GM23338 (cell line): Measurements from ENCODE around the gene ADAT2. TPM values are rescaled to one million over a fixed set of nuclear protein-coding genes. Genes with fewer than 3 reads are reported as not detected.

Experiments
- ATAC-seq: fragments of 200-7000 bp; cut with Tn5 transposase; 3 replicates; pipeline ENCODE4 v1.9.1; 2020
- DNase-seq: peaks from one replicate; pipeline ENCODE4 v3.0.0-alpha.2; 2015; ENCODE audit warnings: low spot score
- H2AFZ ChIP-seq: fragments of 200-600 bp; sonication (generic); 2 replicates; pipeline ENCODE4 v1.8.0; 2016; ENCODE audit warnings: antibody characterized with exemption, mild to moderate bottlenecking, moderate library complexity
- H3F3A ChIP-seq: fragments of 200-600 bp; sonication (generic); replicated peaks from 2 replicates; pipeline ENCODE4 v1.8.0; 2017; ENCODE audit warnings: antibody characterized with exemption, mixed run types, low read depth
- H3K27ac ChIP-seq: fragments of 200-600 bp; sonication (generic); 2 replicates; pipeline ENCODE4 v1.6.1; 2016; ENCODE audit warnings: low read depth
- H3K27me3 ChIP-seq: fragments of 200-600 bp; sonication (generic); 2 replicates; pipeline ENCODE4 v1.8.0; 2016; ENCODE audit warnings: mild to moderate bottlenecking, mixed run types, moderate library complexity; ENCODE audit not compliant: insufficient read depth
- H3K36me3 ChIP-seq: fragments of 200-600 bp; sonication (generic); 2 replicates; pipeline ENCODE4 v1.8.0; 2016; ENCODE audit warnings: mild to moderate bottlenecking; ENCODE audit not compliant: insufficient read depth
- H3K4me1 ChIP-seq: fragments of 200-600 bp; sonication (generic); 2 replicates; pipeline ENCODE4 v1.8.0; 2016; ENCODE audit warnings: mild to moderate bottlenecking, moderate library complexity; ENCODE audit not compliant: insufficient read depth
- H3K4me2 ChIP-seq: fragments of 200-600 bp; sonication (generic); 2 replicates; pipeline ENCODE4 v1.7.1; 2017; ENCODE audit warnings: mixed run types
- H3K4me3 ChIP-seq: fragments of 200-600 bp; sonication (generic); 2 replicates; pipeline ENCODE4 v1.6.1; 2016; ENCODE audit warnings: mixed run types
- H3K79me2 ChIP-seq: fragments of 200-600 bp; sonication (generic); replicated peaks from 2 replicates; pipeline ENCODE4 v1.8.0; 2017; ENCODE audit warnings: mild to moderate bottlenecking; ENCODE audit not compliant: insufficient read depth
- H3K9me2 ChIP-seq: fragments of 200-600 bp; sonication (generic); 2 replicates; pipeline ENCODE4 v1.8.0; 2017; ENCODE audit not compliant: insufficient read depth
- H4K20me1 ChIP-seq: fragments of 200-600 bp; sonication (generic); replicated peaks from 2 replicates; pipeline ENCODE4 v1.8.0; 2017; ENCODE audit warnings: mild to moderate bottlenecking; ENCODE audit not compliant: insufficient read depth
- H3K27ac Mint-ChIP-seq: 2 replicates; pipeline ENCODE4 v1.8.0; 2020; ENCODE audit warnings: inconsistent platforms, mild to moderate bottlenecking, moderate library complexity, mixed read lengths
- H3K27me3 Mint-ChIP-seq: 3 replicates; pipeline ENCODE4 v1.8.0; 2022; ENCODE audit warnings: low read depth, mild to moderate bottlenecking, moderate library complexity, mixed read lengths, inconsistent platforms; ENCODE audit not compliant: insufficient read depth, poor library complexity
- H3K36me3 Mint-ChIP-seq: 3 replicates; pipeline ENCODE4 v1.8.0; 2021; ENCODE audit warnings: low read depth, mild to moderate bottlenecking, inconsistent platforms, moderate library complexity, mixed read lengths
- H3K4me1 Mint-ChIP-seq: 3 replicates; pipeline ENCODE4 v1.8.0; 2020; ENCODE audit warnings: mild to moderate bottlenecking, inconsistent platforms, mixed read lengths
- H3K4me3 Mint-ChIP-seq: 3 replicates; pipeline ENCODE4 v1.8.0; 2021; ENCODE audit warnings: moderate library complexity, mild to moderate bottlenecking, inconsistent platforms, mixed read lengths
- H3K9me3 Mint-ChIP-seq: 3 replicates; pipeline ENCODE4 v1.8.0; 2020; ENCODE audit warnings: moderate library complexity, mild to moderate bottlenecking, inconsistent platforms, mixed read lengths
- EZH2phosphoT487 ChIP-seq: fragments of 200-600 bp; sonication (generic); IDR thresholded peaks from one replicate; pipeline ENCODE4 v1.8.1; 2018; ENCODE audit warnings: antibody characterized with exemption; ENCODE audit not compliant: unreplicated experiment
- NANOG ChIP-seq: IDR thresholded peaks from 2 replicates; pipeline ENCODE4 v1.6.1; 2016; ENCODE audit warnings: antibody characterized with exemption, borderline replicate concordance
- POLR2AphosphoS5 ChIP-seq: IDR thresholded peaks from 2 replicates; pipeline ENCODE4 v1.6.1; 2016; ENCODE audit warnings: antibody characterized with exemption, low read depth
- ZNF114 ChIP-seq: fragments of 250-450 bp; sonication (Bioruptor Pico); IDR thresholded peaks from 2 replicates; pipeline ENCODE4 v1.5.0; 2020; ENCODE audit warnings: mild to moderate bottlenecking, moderate library complexity
- ZNF331 ChIP-seq: fragments of 250-450 bp; sonication (Bioruptor Pico); IDR thresholded peaks from 2 replicates; pipeline ENCODE4 v1.5.0; 2020; ENCODE audit warnings: low read depth, mild to moderate bottlenecking, moderate library complexity
- polyA plus RNA-seq: library from polyadenylated mRNA; unstranded; fragments of >200 nt; fragmentation: Nextera tagmentation; extraction: Ambion mirVana; gene quantifications from 2 replicates; pipeline ENCODE4 v1.2.1, GENCODE V29; 2016
- total RNA-seq: library from RNA; depleted of rRNA; stranded (reverse); fragments of >200 nt; shearing (Covaris generic); gene quantifications from 2 replicates; pipeline ENCODE4 v1.2.3, GENCODE V29; 2014
- TF ChIP-seq, protein P1 (sequence below): IDR thresholded peaks from 2 replicates; pipeline ENCODE4 v1.6.1; 2016; ENCODE audit warnings: antibody characterized with exemption
- TF ChIP-seq, protein P2 (sequence below), 2 experiments: fragments of 200-600 bp in 1 of 2; sonication (generic) in 1 of 2; conservative IDR thresholded peaks; 2 replicates each; pipeline versions ENCODE4 v1.5.1 to v1.6.1; 2016 to 2017; ENCODE audit warnings: antibody characterized with exemption in 2 of 2, low read depth in 2 of 2, mild to moderate bottlenecking in 2 of 2, moderate library complexity in 1 of 2
- TF ChIP-seq, protein P3 (sequence below): IDR thresholded peaks from one replicate; pipeline ENCODE4 v1.6.1; 2018; ENCODE audit warnings: antibody characterized with exemption; ENCODE audit not compliant: unreplicated experiment

ADAT2 gene
- total and polyA plus RNA-seq, 2 experiments from 2014 or later: 7.4 to 13.7 TPM

DNA sequence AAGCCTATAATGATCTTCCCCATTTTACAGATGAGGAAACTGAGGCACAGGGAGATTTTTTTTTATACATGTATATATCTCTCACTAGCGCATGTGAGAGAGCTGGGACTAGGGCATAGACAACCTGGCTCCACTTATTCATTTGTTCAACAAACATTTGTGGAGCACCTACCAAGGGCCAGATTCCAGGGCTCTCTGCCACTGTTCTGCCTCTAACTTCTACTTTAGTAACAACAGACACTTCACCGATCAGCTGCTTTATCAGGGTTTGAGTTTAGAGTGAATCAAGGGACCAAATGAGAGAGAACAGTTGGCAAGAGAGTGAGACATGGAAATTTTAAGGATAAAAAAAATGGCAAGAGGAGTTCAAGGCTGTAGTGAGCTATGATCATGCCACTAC is 7.4 kb downstream of the ADAT2 start (continued):
- TF ChIP-seq, protein P1, sequence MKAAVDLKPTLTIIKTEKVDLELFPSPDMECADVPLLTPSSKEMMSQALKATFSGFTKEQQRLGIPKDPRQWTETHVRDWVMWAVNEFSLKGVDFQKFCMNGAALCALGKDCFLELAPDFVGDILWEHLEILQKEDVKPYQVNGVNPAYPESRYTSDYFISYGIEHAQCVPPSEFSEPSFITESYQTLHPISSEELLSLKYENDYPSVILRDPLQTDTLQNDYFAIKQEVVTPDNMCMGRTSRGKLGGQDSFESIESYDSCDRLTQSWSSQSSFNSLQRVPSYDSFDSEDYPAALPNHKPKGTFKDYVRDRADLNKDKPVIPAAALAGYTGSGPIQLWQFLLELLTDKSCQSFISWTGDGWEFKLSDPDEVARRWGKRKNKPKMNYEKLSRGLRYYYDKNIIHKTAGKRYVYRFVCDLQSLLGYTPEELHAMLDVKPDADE: no peak
- TF ChIP-seq POLR2AphosphoS5 (no peak), NANOG (no peak)

- Mint-ChIP-seq H3K36me3 (peaks cover 25% of the 10 kb centered on the region), H3K27me3 (no peaks in the 10 kb centered on the region), H3K4me3 (no peak overlapping the region), H3K27ac (no peak overlapping the region), H3K4me1 (peaks cover 10% of the 10 kb centered on the region), H3K9me3 (no peaks in the 10 kb centered on the region)
- no peaks in the 10 kb centered on the region; the same call in 1 of the 2 replicates for H4K20me1 ChIP-seq
- H3K4me2 ChIP-seq: no peak overlapping the region
- H3K9me2 ChIP-seq: no peaks in the 10 kb centered on the region
- DNase-seq (no peak), ATAC-seq (no peak)
- no peaks in the 10 kb centered on the region for H3K27me3 ChIP-seq
- H3K27ac ChIP-seq: no peak overlapping the region
- TF ChIP-seq POLR2AphosphoS5 (no peak), ZNF114 (no peak)
- peaks cover 6% of the 10 kb centered on the region; the same call in 1 of the 2 replicates for H3K36me3 ChIP-seq
- no peak overlapping the region for H2AFZ ChIP-seq
- H3F3A ChIP-seq: no peaks in the 10 kb centered on the region
- peaks cover 8% of the 10 kb centered on the region; the same call in 1 of the 2 replicates for H3K4me1 ChIP-seq
- H3K4me3 ChIP-seq: no peak overlapping the region
- H3K79me2 ChIP-seq: peaks cover 24% of the 10 kb centered on the region
Observed at GRCh38 chr6:143441680-143442545, 8.6 kb downstream of the ADAT2 start.

GRCh38 chr6:143441010-143441409 is 9.5 kb downstream of the ADAT2 start:
- Histone ChIP-seq H3K36me3 (peaks cover 6% of the 10 kb centered on the region; the same call in 1 of the 2 replicates), H3K27me3 (no peaks in the 10 kb centered on the region), H3F3A (no peaks in the 10 kb centered on the region), H3K79me2 (peaks cover 17% of the 10 kb centered on the region), H3K9me2 (no peaks in the 10 kb centered on the region), H4K20me1 (no peaks in the 10 kb centered on the region; the same call in 1 of the 2 replicates), H3K4me1 (peaks cover 8% of the 10 kb centered on the region; the same call in 1 of the 2 replicates), H3K4me2 (no peak overlapping the region), H2AFZ (no peak overlapping the region), H3K27ac (no peak overlapping the region), H3K4me3 (no peak overlapping the region)
- Mint-ChIP-seq H3K4me3 (no peak overlapping the region), H3K4me1 (peaks cover 10% of the 10 kb centered on the region), H3K36me3 (peaks cover 30% of the 10 kb centered on the region), H3K9me3 (no peaks in the 10 kb centered on the region), H3K27ac (no peak overlapping the region), H3K27me3 (no peaks in the 10 kb centered on the region)
- DNase-seq (no peak), ATAC-seq (no peak)
- TF ChIP-seq EZH2phosphoT487: no peak
- TF ChIP-seq ZNF331: no peak

- Histone ChIP-seq H3K27me3 (no peaks in the 10 kb centered on the region), H4K20me1 (peaks cover 2% of the 10 kb centered on the region; the same call in 1 of the 2 replicates), H3K9me2 (no peaks in the 10 kb centered on the region), H3K27ac (no peak overlapping the region), H3K4me1 (no peaks in the 10 kb centered on the region), H3K4me2 (no peak overlapping the region), H3F3A (no peaks in the 10 kb centered on the region), H3K36me3 (no peaks in the 10 kb centered on the region; the same call in 1 of the 2 replicates), H3K4me3 (no peak overlapping the region), H2AFZ (no peak overlapping the region), H3K79me2 (no peaks in the 10 kb centered on the region)
- Mint-ChIP-seq H3K27me3 (no peaks in the 10 kb centered on the region), H3K27ac (no peak overlapping the region), H3K36me3 (peaks cover 14% of the 10 kb centered on the region), H3K4me1 (no peaks in the 10 kb centered on the region), H3K9me3 (no peaks in the 10 kb centered on the region), H3K4me3 (no peak overlapping the region)
- ATAC-seq (no peak), DNase-seq (no peak)
- TF ChIP-seq, protein P2, sequence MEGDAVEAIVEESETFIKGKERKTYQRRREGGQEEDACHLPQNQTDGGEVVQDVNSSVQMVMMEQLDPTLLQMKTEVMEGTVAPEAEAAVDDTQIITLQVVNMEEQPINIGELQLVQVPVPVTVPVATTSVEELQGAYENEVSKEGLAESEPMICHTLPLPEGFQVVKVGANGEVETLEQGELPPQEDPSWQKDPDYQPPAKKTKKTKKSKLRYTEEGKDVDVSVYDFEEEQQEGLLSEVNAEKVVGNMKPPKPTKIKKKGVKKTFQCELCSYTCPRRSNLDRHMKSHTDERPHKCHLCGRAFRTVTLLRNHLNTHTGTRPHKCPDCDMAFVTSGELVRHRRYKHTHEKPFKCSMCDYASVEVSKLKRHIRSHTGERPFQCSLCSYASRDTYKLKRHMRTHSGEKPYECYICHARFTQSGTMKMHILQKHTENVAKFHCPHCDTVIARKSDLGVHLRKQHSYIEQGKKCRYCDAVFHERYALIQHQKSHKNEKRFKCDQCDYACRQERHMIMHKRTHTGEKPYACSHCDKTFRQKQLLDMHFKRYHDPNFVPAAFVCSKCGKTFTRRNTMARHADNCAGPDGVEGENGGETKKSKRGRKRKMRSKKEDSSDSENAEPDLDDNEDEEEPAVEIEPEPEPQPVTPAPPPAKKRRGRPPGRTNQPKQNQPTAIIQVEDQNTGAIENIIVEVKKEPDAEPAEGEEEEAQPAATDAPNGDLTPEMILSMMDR (conservative IDR thresholded peaks at IDR 0.05; ENCODE audit: low read depth in 2 of 2): no peak
- TF ChIP-seq, protein P1: no peak
- TF ChIP-seq EZH2phosphoT487: no peak
- TF ChIP-seq, protein P3, sequence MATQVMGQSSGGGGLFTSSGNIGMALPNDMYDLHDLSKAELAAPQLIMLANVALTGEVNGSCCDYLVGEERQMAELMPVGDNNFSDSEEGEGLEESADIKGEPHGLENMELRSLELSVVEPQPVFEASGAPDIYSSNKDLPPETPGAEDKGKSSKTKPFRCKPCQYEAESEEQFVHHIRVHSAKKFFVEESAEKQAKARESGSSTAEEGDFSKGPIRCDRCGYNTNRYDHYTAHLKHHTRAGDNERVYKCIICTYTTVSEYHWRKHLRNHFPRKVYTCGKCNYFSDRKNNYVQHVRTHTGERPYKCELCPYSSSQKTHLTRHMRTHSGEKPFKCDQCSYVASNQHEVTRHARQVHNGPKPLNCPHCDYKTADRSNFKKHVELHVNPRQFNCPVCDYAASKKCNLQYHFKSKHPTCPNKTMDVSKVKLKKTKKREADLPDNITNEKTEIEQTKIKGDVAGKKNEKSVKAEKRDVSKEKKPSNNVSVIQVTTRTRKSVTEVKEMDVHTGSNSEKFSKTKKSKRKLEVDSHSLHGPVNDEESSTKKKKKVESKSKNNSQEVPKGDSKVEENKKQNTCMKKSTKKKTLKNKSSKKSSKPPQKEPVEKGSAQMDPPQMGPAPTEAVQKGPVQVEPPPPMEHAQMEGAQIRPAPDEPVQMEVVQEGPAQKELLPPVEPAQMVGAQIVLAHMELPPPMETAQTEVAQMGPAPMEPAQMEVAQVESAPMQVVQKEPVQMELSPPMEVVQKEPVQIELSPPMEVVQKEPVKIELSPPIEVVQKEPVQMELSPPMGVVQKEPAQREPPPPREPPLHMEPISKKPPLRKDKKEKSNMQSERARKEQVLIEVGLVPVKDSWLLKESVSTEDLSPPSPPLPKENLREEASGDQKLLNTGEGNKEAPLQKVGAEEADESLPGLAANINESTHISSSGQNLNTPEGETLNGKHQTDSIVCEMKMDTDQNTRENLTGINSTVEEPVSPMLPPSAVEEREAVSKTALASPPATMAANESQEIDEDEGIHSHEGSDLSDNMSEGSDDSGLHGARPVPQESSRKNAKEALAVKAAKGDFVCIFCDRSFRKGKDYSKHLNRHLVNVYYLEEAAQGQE: no peak
- TF ChIP-seq ZNF331: no peak
- no peak for TF ChIP-seq ZNF114
Observed at GRCh38 chr6:143432588-143432987, 17.9 kb downstream of the ADAT2 start.
